ENCODE measurements around the gene TMEM62. TPM values are rescaled to one million over a fixed set of nuclear protein-coding genes. Genes with fewer than 3 reads are reported as not detected.
"Not testable (repeated sequence)": the region's sequence is repeated elsewhere in the genome, so short reads cannot be mapped to it uniquely, and the experiment has no call there.

TMEM62 gene
- total and polyA plus RNA-seq, 5 experiments from 2014 or later = 1.6 to 17.3 (median 5.8) TPM

DNA sequence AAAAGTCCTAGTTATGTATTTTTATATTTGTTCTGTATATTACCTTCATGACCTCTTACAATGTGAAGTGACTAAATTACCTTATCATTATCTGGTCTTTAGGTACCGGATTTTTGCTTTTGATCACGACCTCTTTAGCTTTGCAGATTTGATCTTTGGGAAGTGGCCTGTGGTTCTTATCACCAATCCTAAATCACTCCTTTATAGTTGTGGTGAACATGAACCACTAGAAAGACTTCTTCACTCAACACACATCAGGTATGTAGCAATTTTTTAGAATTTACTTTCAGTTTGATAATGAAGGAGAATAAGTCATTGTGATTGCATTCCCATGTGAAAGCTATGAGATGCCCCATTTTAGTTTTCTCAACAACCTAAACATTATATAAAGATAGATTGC is 18.3 kb downstream of the TMEM62 start:
- H3K36me3 Mint-ChIP-seq = peaks cover 6 to 61% (median 19%) of the 10 kb centered on the region in 3 donors
- peak; percentile 94 to 100 for ATAC-seq
- DNase-seq = peak in 5 of 10 donors; percentile 14 to 81 (median 61)
- POLR2A ChIA-PET = interaction anchor here (0.6 kb wide), 3 partner anchors 12 to 1756 kb away, joined by 3 to 4 read pairs (median 3); no protein-coding TSS in a partner anchor
- H3K27ac Mint-ChIP-seq = peak overlapping the region in 2 of 10 donors; percentile 44 to 59
- H3K9me3 Mint-ChIP-seq = no peaks in the 10 kb centered on the region
- H3K27me3 Mint-ChIP-seq = no peaks in the 10 kb centered on the region
- H3K4me1 Mint-ChIP-seq = peaks cover 3 to 15% (median 9%) of the 10 kb centered on the region in 4 donors
- peak overlapping the region in 8 of 10 donors; percentile 7 to 62 (median 34) for H3K4me3 Mint-ChIP-seq

DNA sequence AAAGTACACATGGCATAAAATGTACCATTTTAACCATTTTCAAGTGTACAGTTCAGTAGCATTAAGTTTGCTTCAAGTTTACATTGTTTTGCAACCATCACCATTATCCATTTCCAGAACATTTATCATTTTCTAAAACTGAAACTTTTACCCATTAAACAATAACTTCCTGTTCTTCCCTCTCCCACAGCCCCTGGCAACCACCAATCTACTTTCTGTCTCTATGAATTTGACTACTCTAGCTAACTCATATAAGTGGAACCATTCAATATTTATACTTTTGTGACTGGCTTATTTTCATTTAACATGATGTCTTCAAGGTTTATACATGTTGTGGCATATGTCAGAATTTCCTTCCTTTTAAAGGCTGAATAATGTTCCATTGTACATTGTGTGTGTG is 19.9 kb downstream of the TMEM62 start:
- DNase-seq (no peak), ATAC-seq (no peak)
- POLR2A ChIA-PET = no interaction called here
- Mint-ChIP-seq H3K27ac (no peak overlapping the region), H3K4me3 (no peak overlapping the region), H3K4me1 (peaks cover 5 to 15% (median 9%) of the 10 kb centered on the region in 4 donors), H3K9me3 (no peaks in the 10 kb centered on the region), H3K36me3 (peaks cover 6 to 59% (median 23%) of the 10 kb centered on the region in 3 donors), H3K27me3 (no peaks in the 10 kb centered on the region)

DNA sequence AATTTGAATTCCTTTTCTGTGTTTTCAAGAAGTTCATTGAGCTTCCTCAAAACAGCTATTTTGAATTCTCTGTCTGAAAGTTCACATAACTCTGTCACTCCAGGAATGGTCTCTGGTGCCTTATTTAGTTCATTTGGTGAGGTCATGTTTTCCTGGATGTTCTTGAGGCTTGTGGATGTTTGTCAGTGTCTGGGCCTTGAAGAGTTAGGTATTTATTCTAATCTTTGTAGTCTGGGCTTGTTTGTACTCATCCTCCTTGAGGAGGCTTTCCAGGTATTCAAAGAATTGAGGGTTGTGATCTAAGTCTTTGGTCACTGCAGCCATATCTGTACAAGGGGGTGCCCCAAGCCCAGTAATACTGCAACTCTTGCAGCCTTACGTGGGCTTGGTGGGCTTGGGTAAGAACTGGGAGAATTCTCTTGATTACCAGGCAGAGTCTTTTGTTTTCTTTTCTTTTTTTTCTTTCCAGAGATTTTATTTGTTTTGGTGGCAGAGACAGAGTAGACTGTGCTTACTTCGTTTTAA is 32.5 kb downstream of the TMEM62 start:
- POLR2A ChIA-PET = no interaction called here
- no peak overlapping the region for H3K4me3 Mint-ChIP-seq
- DNase-seq = no peak
- H3K36me3 Mint-ChIP-seq = peaks cover 6 to 64% (median 33%) of the 10 kb centered on the region in 3 donors
- peak overlapping the region in 1 of 10 donors; percentile 31 for H3K27ac Mint-ChIP-seq
- no peak for ATAC-seq
- H3K9me3 Mint-ChIP-seq = peaks cover 0 to 5% (median 0%) of the 10 kb centered on the region in 9 donors
- no peaks in the 10 kb centered on the region for H3K27me3 Mint-ChIP-seq
- H3K4me1 Mint-ChIP-seq = peaks cover 0 to 6% (median under 1%) of the 10 kb centered on the region in 4 donors

- H3K27ac Mint-ChIP-seq, ATAC-seq, DNase-seq, POLR2A ChIA-PET, H3K9me3 Mint-ChIP-seq, H3K4me1 Mint-ChIP-seq, H3K4me3 Mint-ChIP-seq, H3K27me3 Mint-ChIP-seq: not testable (repeated sequence)
- peaks cover 6 to 63% (median 41%) of the 10 kb centered on the region in 3 donors for H3K36me3 Mint-ChIP-seq
Measured at GRCh38 chr15:43167261-43167660, 33.9 kb downstream of the TMEM62 start.

- POLR2A ChIA-PET = interaction anchor here (0.6 to 0.7 kb wide), 2 partner anchors 833 to 839 kb away, joined by 3 to 4 read pairs; no protein-coding TSS in a partner anchor
- Mint-ChIP-seq H3K4me3 (no peak overlapping the region), H3K4me1 (peaks cover 0 to 6% (median under 1%) of the 10 kb centered on the region in 4 donors), H3K36me3 (peaks cover 11 to 61% (median 48%) of the 10 kb centered on the region in 3 donors), H3K27me3 (no peaks in the 10 kb centered on the region), H3K27ac (peak overlapping the region in 4 of 10 donors; percentile 4 to 48 (median 14)), H3K9me3 (peaks cover 0 to 15% (median 3%) of the 10 kb centered on the region in 9 donors)
- ATAC-seq (no peak), DNase-seq (no peak)
Measured at GRCh38 chr15:43168192-43169107, 35.1 kb downstream of the TMEM62 start.

GRCh38 chr15:43169888-43170287 is 36.5 kb downstream of the TMEM62 start:
- Mint-ChIP-seq H3K4me3 (no peak overlapping the region), H3K36me3 (peaks cover 11 to 62% (median 44%) of the 10 kb centered on the region in 3 donors), H3K27ac (no peak overlapping the region), H3K4me1 (peaks cover 0 to 6% (median under 1%) of the 10 kb centered on the region in 4 donors), H3K9me3 (peaks cover 0 to 16% (median 3%) of the 10 kb centered on the region in 9 donors), H3K27me3 (no peaks in the 10 kb centered on the region)
- ATAC-seq (no peak), DNase-seq (no peak)
- POLR2A ChIA-PET = no interaction called here

- POLR2A ChIA-PET, H3K27me3 Mint-ChIP-seq, H3K4me1 Mint-ChIP-seq, ATAC-seq, DNase-seq, H3K27ac Mint-ChIP-seq, H3K4me3 Mint-ChIP-seq: not testable (repeated sequence)
- Mint-ChIP-seq H3K36me3 (peaks cover 6 to 63% (median 37%) of the 10 kb centered on the region in 3 donors), H3K9me3 (peaks cover 0 to 12% (median 2%) of the 10 kb centered on the region in 9 donors)
Measured at GRCh38 chr15:43175656-43176309, 42.4 kb downstream of the TMEM62 start.

GRCh38 chr15:43177147-43177546 is 43.8 kb downstream of the TMEM62 start:
- H3K4me3 Mint-ChIP-seq, POLR2A ChIA-PET, H3K9me3 Mint-ChIP-seq, DNase-seq, H3K27me3 Mint-ChIP-seq, H3K4me1 Mint-ChIP-seq, ATAC-seq: not testable (repeated sequence)
- peak overlapping the region in 2 of 10 donors; percentile 53 to 74 for H3K27ac Mint-ChIP-seq
- H3K36me3 Mint-ChIP-seq = peaks cover 6 to 68% (median 29%) of the 10 kb centered on the region in 3 donors

- H3K27ac Mint-ChIP-seq = peak overlapping the region; percentile 29 to 97 (median 70)
- no peak for ATAC-seq
- peaks cover 10 to 38% (median 28%) of the 10 kb centered on the region in 4 donors for H3K4me1 Mint-ChIP-seq
- H3K36me3 Mint-ChIP-seq = peaks cover 0 to 41% (median 5%) of the 10 kb centered on the region in 3 donors
- POLR2A ChIA-PET = interaction anchor here (0.7 to 0.9 kb wide), 2 partner anchors 49 to 574 kb away, joined by 3 read pairs; no protein-coding TSS in a partner anchor
- no peaks in the 10 kb centered on the region for H3K27me3 Mint-ChIP-seq
- no peak for DNase-seq
- H3K9me3 Mint-ChIP-seq = no peaks in the 10 kb centered on the region
- H3K4me3 Mint-ChIP-seq = no peak overlapping the region
Measured at GRCh38 chr15:43183270-43183669, 49.9 kb downstream of the TMEM62 start.

DNA sequence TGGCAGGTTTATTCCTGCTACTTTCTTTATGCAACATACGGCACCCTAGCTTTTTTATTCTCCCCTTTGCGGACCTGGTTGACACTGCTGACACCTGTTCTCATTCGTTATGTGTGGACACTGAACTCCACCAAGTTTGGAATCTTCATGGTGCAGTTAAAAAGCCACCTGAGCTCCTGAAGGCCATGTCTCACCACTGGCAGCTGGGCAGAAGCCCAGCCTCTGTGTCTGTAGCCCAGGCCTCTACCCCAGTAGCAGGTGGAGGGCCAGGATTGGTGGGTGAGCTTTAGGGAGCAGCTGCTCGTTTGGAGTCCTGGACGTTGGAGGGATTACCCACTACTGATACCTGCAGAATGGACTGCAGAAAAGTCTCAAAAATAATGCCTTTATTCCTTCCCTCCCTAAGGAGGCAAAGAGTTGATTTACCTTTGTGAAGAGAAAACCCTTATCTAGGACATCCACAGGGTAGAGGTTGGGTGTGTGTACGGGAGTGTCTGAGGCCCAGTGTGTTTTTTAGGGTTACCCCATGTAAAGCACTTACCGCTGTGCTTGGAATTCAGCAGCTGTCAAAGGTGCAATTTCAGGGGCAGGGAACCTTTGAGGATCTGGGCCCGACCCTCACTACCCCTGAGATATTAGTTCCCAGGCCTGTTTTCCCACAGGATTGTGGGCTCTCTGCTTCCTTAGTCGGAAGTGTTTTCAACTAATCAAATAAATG is 51.2 kb downstream of the TMEM62 start:
- no peaks in the 10 kb centered on the region for H3K27me3 Mint-ChIP-seq
- DNase-seq (peak in 1 of 10 donors; percentile 7), ATAC-seq (peak in 1 of 2 donors; percentile 7)
- POLR2A ChIA-PET = interaction anchor here (0.5 to 1.9 kb wide), 6 partner anchors 11 to 327 kb away, joined by 3 to 10 read pairs (median 5); partner anchors contain the start of gene TMEM62
- peaks cover 0 to 33% (median 4%) of the 10 kb centered on the region in 3 donors for H3K36me3 Mint-ChIP-seq
- H3K4me1 Mint-ChIP-seq = peaks cover 13 to 45% (median 38%) of the 10 kb centered on the region in 4 donors
- H3K9me3 Mint-ChIP-seq = no peaks in the 10 kb centered on the region
- peak overlapping the region; percentile 91 to 97 (median 96) for H3K4me3 Mint-ChIP-seq
- H3K27ac Mint-ChIP-seq = peak overlapping the region; percentile 95 to 99 (median 98)

DNA sequence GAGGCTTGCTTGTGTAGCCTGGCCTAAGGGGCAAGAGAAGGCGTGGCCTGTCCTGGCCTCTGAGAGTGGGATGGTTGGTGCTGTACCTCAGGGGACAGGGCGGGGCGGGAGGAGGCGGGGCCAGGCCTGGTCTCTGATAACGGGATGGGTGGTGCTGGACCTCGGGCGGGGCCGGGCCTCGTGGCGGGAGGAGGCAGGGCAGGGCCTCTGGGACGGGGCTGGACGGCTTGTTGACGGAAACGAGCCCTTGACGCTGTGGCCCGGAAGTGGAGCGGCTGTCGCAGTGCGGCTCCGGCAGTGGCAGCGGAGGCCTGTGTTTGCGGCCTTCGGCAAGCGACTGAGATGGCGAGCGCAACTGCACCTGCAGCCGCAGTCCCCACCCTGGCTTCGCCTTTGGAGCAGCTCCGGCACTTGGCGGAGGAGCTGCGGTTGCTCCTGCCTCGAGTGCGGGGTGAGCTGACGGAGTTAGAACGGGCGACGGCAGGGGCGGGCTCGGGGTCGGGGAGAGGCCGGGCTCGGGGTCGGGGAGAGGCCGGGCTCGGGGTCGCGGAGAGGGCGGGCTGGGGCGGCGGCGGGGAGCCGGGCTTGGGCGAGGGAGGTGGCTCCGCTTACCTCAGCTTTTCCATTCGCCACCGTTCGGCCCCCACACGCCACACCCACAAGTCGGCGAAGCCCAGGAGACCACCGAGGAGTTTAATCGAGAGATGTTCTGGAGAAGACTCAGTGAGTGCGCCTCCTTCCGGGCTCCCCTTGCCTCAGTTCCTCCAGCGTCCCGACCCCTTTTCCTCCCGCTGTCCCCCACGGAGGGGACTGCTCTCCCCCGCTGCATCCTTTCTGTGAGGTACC is 52.0 kb downstream of the TMEM62 start, which contains the start of gene CCNDBP1:
Gene CCNDBP1 (plus strand): TSS at position 247 of the 846 bp plus-strand sequence. CDS start 96 bp downstream, at position 343.
- Mint-ChIP-seq H3K36me3 (peaks cover 0 to 33% (median 5%) of the 10 kb centered on the region in 3 donors), H3K27ac (peak within 1 kb of the TSS; percentile 95 to 99 (median 98)), H3K4me1 (peaks cover 14 to 49% (median 42%) of the 10 kb centered on the region in 4 donors), H3K27me3 (no peaks in the 10 kb centered on the region), H3K9me3 (no peaks in the 10 kb centered on the region), H3K4me3 (peak within 1 kb of the TSS; percentile 91 to 97 (median 96))
- ATAC-seq (peak; percentile 79 to 86), DNase-seq (peak; percentile 65 to 92 (median 82))
- POLR2A ChIA-PET = interaction anchor here (0.5 to 1.9 kb wide), 9 partner anchors 19 to 1674 kb away, joined by 3 to 10 read pairs (median 4); partner anchors contain the start of gene TMEM62

Data from naive thymus-derived CD8-positive, alpha-beta T cell (primary cell).